ENCODE data around the gene SMYD3. TPM values are rescaled to one million over a fixed set of nuclear protein-coding genes. Genes with fewer than 3 reads are reported as not detected.

SMYD3 gene
- total and polyA plus RNA-seq, 2 donors (not counting 3 experiments of a cell fraction or from before 2014, with no cell fraction given): 16.0 to 32.1 TPM

DNA sequence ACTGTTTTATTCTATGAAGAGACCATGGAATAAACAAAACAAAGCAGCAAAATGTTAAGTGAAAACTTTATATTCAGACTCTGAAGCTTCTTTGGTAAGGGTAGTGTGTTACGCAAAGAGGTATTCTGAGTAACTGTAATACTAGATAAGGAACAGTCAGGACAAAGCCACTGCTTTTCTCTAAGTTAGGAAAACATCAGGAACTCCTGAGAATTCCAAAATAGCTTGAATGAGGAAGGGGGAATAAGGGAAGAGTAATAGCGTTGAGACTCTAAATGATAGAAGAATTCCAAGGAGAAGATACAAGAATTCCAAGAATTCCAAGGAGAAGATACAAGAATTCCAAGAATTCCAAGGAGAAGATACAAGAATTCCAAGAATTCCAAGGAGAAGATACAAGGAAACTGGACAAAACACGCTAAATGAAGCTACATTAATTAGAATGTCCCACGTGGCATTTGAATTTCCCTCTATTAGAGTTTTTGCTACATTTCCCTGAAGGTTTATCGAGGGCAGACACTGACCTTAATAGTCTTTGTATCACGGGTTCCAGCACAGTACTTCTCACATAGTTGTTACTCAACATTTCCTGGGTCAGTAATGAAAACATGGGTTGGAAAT lies 71.5 kb downstream of the SMYD3 start:
- no peak overlapping the region for H3K4me3 ChIP-seq (replicated peaks in 1 of 3; ENCODE audit: insufficient read depth in 1 of 3, low read depth in 1 of 3, low read length in 3 of 3)
- CTCF ChIA-PET: no interaction called here
- H3K9me3 ChIP-seq (replicated peaks; ENCODE audit: control insufficient read depth, insufficient read depth, low read length): no peaks in the 10 kb centered on the region
- POLR2A ChIA-PET: no interaction called here
- H3K36me3 ChIP-seq (ENCODE audit: control insufficient read depth in 2 of 2, extremely low read depth in 1 of 2, insufficient read depth in 2 of 2, low read length in 2 of 2): no peaks in the 10 kb centered on the region
- H4K20me1 ChIP-seq (replicated peaks; ENCODE audit: control insufficient read depth, extremely low read depth, insufficient read depth, low read length): no peaks in the 10 kb centered on the region
- intact Hi-C loops (cut with micrococcal nuclease): no loop called here
- dilution Hi-C loops (cut with MboI; ENCODE audit: extremely low pct_ligation_motif_present, low sequenced_read_pairs): no loop called here
- no peaks in the 10 kb centered on the region for H3K27me3 ChIP-seq (ENCODE audit: control insufficient read depth in 2 of 2, insufficient read depth in 2 of 2, low read length in 2 of 2)
- H3K4me1 ChIP-seq (ENCODE audit: control insufficient read depth, extremely low read depth, insufficient read depth, low read length): peaks cover 2% of the 10 kb centered on the region
- TF ChIP-seq, protein P1, sequence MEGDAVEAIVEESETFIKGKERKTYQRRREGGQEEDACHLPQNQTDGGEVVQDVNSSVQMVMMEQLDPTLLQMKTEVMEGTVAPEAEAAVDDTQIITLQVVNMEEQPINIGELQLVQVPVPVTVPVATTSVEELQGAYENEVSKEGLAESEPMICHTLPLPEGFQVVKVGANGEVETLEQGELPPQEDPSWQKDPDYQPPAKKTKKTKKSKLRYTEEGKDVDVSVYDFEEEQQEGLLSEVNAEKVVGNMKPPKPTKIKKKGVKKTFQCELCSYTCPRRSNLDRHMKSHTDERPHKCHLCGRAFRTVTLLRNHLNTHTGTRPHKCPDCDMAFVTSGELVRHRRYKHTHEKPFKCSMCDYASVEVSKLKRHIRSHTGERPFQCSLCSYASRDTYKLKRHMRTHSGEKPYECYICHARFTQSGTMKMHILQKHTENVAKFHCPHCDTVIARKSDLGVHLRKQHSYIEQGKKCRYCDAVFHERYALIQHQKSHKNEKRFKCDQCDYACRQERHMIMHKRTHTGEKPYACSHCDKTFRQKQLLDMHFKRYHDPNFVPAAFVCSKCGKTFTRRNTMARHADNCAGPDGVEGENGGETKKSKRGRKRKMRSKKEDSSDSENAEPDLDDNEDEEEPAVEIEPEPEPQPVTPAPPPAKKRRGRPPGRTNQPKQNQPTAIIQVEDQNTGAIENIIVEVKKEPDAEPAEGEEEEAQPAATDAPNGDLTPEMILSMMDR (IDR thresholded peaks at IDR 0.05; ENCODE audit: extremely low read depth in 1 of 2, insufficient read depth in 1 of 2, low read depth in 1 of 2, low read length in 2 of 2): no peak
- TF ChIP-seq JUN (IDR thresholded peaks at IDR 0.05; ENCODE audit: borderline replicate concordance, insufficient read depth, insufficient read length, low read depth) (no peak), EZH2 (IDR thresholded peaks at IDR 0.05; ENCODE audit: borderline replicate concordance, low read depth, low read length, severe bottlenecking) (no peak)
- TF ChIP-seq, protein P2, sequence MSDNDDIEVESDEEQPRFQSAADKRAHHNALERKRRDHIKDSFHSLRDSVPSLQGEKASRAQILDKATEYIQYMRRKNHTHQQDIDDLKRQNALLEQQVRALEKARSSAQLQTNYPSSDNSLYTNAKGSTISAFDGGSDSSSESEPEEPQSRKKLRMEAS (IDR thresholded peaks at IDR 0.05; ENCODE audit: insufficient read depth, insufficient read length): no peak
- no peak overlapping the region for H3K4me2 ChIP-seq (ENCODE audit: insufficient read depth, low read length)
- no peaks in the 10 kb centered on the region for H3K9me1 ChIP-seq (replicated peaks; ENCODE audit: control insufficient read depth, extremely low read depth, insufficient read depth, low read length)
- no peak for FAIRE-seq
- no TSS peak for BruUV-seq (replicated peaks)
- no peaks in the 10 kb centered on the region for H3K79me2 ChIP-seq (ENCODE audit: control insufficient read depth, insufficient read depth, low read length)
- no peak for DNase-seq (ENCODE audit: low read depth, low spot score)
- H3K9ac ChIP-seq (replicated peaks; ENCODE audit: extremely low read depth, insufficient read depth, low read length): no peak overlapping the region
- H3K27ac ChIP-seq (ENCODE audit: insufficient read depth, low read depth, low read length): no peak overlapping the region
- H2AFZ ChIP-seq (ENCODE audit: low read depth, low read length): no peak overlapping the region

DNA sequence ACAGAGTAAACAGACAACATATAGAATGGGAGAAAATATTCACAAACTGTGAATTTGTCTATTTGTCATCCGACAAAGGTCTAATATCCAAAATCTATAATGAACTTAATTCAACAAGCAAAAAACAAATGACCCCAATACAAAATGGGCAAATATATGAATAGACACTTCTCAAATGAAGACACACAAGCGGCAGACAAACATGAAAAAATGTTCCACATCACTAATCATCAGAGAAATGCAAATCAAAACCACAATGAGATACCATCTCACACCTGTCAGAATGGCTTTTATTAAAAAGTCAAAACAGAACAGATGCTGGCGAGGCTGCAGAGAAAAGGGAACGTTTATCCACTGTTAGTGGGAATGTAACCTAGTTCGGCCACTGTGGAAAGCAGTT lies 72.7 kb downstream of the SMYD3 start:
- CTCF ChIA-PET: interaction anchor here (1.5 kb wide), 1 partner anchor 1281 kb away, joined by 4 read pairs; no protein-coding TSS in a partner anchor
- BruUV-seq (replicated peaks): no TSS peak
- Histone ChIP-seq H3K36me3 (ENCODE audit: control insufficient read depth in 2 of 2, extremely low read depth in 1 of 2, insufficient read depth in 2 of 2, low read length in 2 of 2) (no peaks in the 10 kb centered on the region), H3K9ac (replicated peaks; ENCODE audit: extremely low read depth, insufficient read depth, low read length) (no peak overlapping the region), H3K27me3 (ENCODE audit: control insufficient read depth in 2 of 2, insufficient read depth in 2 of 2, low read length in 2 of 2) (no peaks in the 10 kb centered on the region), H4K20me1 (replicated peaks; ENCODE audit: control insufficient read depth, extremely low read depth, insufficient read depth, low read length) (no peaks in the 10 kb centered on the region), H2AFZ (ENCODE audit: low read depth, low read length) (no peak overlapping the region), H3K4me3 (replicated peaks in 1 of 3; ENCODE audit: insufficient read depth in 1 of 3, low read depth in 1 of 3, low read length in 3 of 3) (no peak overlapping the region), H3K4me2 (ENCODE audit: insufficient read depth, low read length) (no peak overlapping the region), H3K4me1 (ENCODE audit: control insufficient read depth, extremely low read depth, insufficient read depth, low read length) (peaks cover 2% of the 10 kb centered on the region), H3K9me3 (replicated peaks; ENCODE audit: control insufficient read depth, insufficient read depth, low read length) (no peaks in the 10 kb centered on the region), H3K9me1 (replicated peaks; ENCODE audit: control insufficient read depth, extremely low read depth, insufficient read depth, low read length) (no peaks in the 10 kb centered on the region), H3K27ac (ENCODE audit: insufficient read depth, low read depth, low read length) (no peak overlapping the region), H3K79me2 (ENCODE audit: control insufficient read depth, insufficient read depth, low read length) (no peaks in the 10 kb centered on the region)
- TF ChIP-seq, protein P2 (IDR thresholded peaks at IDR 0.05; ENCODE audit: insufficient read depth, insufficient read length): no peak
- TF ChIP-seq MYC (IDR thresholded peaks at IDR 0.05; ENCODE audit: low read depth, low read length) (no peak), GATA2 (IDR thresholded peaks at IDR 0.05; ENCODE audit: insufficient read depth, insufficient read length, low read depth, low read length) (no peak), FOS (IDR thresholded peaks at IDR 0.05; ENCODE audit: borderline replicate concordance, insufficient read depth, low read length) (no peak), POLR2A (IDR thresholded peaks at IDR 0.05; ENCODE audit: low read depth, low read length) (no peak), JUN (IDR thresholded peaks at IDR 0.05; ENCODE audit: borderline replicate concordance, insufficient read depth, insufficient read length, low read depth) (no peak), EZH2 (IDR thresholded peaks at IDR 0.05; ENCODE audit: borderline replicate concordance, low read depth, low read length, severe bottlenecking) (no peak), POLR2AphosphoS5 (IDR thresholded peaks at IDR 0.05; ENCODE audit: insufficient read depth, low read depth, low read length) (no peak)
- TF ChIP-seq, protein P1 (IDR thresholded peaks at IDR 0.05; ENCODE audit: extremely low read depth in 1 of 2, insufficient read depth in 1 of 2, low read depth in 1 of 2, low read length in 2 of 2): no peak
- intact Hi-C loops (cut with micrococcal nuclease) (no loop called here), dilution Hi-C loops (cut with MboI; ENCODE audit: extremely low pct_ligation_motif_present, low sequenced_read_pairs) (no loop called here)
- POLR2A ChIA-PET: no interaction called here
- FAIRE-seq: no peak
- no peak for DNase-seq (ENCODE audit: low read depth, low spot score)
